ENCODE measurements around the gene KNTC1.

- TF ChIP-seq, protein P1, sequence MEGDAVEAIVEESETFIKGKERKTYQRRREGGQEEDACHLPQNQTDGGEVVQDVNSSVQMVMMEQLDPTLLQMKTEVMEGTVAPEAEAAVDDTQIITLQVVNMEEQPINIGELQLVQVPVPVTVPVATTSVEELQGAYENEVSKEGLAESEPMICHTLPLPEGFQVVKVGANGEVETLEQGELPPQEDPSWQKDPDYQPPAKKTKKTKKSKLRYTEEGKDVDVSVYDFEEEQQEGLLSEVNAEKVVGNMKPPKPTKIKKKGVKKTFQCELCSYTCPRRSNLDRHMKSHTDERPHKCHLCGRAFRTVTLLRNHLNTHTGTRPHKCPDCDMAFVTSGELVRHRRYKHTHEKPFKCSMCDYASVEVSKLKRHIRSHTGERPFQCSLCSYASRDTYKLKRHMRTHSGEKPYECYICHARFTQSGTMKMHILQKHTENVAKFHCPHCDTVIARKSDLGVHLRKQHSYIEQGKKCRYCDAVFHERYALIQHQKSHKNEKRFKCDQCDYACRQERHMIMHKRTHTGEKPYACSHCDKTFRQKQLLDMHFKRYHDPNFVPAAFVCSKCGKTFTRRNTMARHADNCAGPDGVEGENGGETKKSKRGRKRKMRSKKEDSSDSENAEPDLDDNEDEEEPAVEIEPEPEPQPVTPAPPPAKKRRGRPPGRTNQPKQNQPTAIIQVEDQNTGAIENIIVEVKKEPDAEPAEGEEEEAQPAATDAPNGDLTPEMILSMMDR (IDR thresholded peaks at IDR 0.05; ENCODE audit: low read length): no peak
- no peak for TF ChIP-seq EZH2 (IDR thresholded peaks at IDR 0.05; ENCODE audit: borderline replicate concordance, low read length)
Measured at GRCh38 chr12:122503147-122503751, 23.8 kb upstream of the KNTC1 start.

All from OCI-LY1 (cell line).